GM19035 (cell line): ENCODE measurements around the gene TAB2.

Source experiments
- ATAC-seq: cut with Tn5 transposase; IDR thresholded peaks from one replicate; pipeline ENCODE4 v1.9.1; 2021; ENCODE audit not compliant: unreplicated experiment

The TAB2 gene

GRCh38 chr6:149364557-149364956 is 47.0 kb downstream of the TAB2 start:
- ATAC-seq, result no peak

GRCh38 chr6:149365197-149365596 is 47.7 kb downstream of the TAB2 start:
- no peak for ATAC-seq

GRCh38 chr6:149366267-149366921 is 48.9 kb downstream of the TAB2 start:
- ATAC-seq, result no peak

- ATAC-seq, result peak; percentile 60
Observed at GRCh38 chr6:149368065-149368464, 50.6 kb downstream of the TAB2 start.

- ATAC-seq, result no peak
Observed at GRCh38 chr6:149371154-149371553, 53.6 kb downstream of the TAB2 start.

GRCh38 chr6:149372062-149372461 is 54.5 kb downstream of the TAB2 start:
- no peak for ATAC-seq

GRCh38 chr6:149373511-149373910 is 56.0 kb downstream of the TAB2 start:
- ATAC-seq, result no peak

GRCh38 chr6:149379977-149380376 is 62.5 kb downstream of the TAB2 start:
- no peak for ATAC-seq

- no peak for ATAC-seq
Observed at GRCh38 chr6:149380523-149380922, 63.0 kb downstream of the TAB2 start.

- no peak for ATAC-seq
Observed at GRCh38 chr6:149383371-149383770, 65.9 kb downstream of the TAB2 start.

- no peak for ATAC-seq
Observed at GRCh38 chr6:149384464-149384863, 67.0 kb downstream of the TAB2 start.

- ATAC-seq, result no peak
Observed at GRCh38 chr6:149385998-149386646, 68.6 kb downstream of the TAB2 start.

GRCh38 chr6:149387779-149388512 is 70.4 kb downstream of the TAB2 start:
- ATAC-seq, result no peak

- ATAC-seq, result no peak
Observed at GRCh38 chr6:149389509-149390297, 72.2 kb downstream of the TAB2 start.

- no peak for ATAC-seq
Observed at GRCh38 chr6:149392093-149392492, 74.6 kb downstream of the TAB2 start.

- ATAC-seq, result no peak
Observed at GRCh38 chr6:149392535-149392934, 75.0 kb downstream of the TAB2 start.

GRCh38 chr6:149393002-149393679 is 75.6 kb downstream of the TAB2 start:
- no peak for ATAC-seq

- ATAC-seq, result no peak
Observed at GRCh38 chr6:149395185-149395584, 77.7 kb downstream of the TAB2 start.

GRCh38 chr6:149397384-149397783 is 79.9 kb downstream of the TAB2 start:
- ATAC-seq, result no peak

- ATAC-seq, result no peak
Observed at GRCh38 chr6:149400050-149400449, 82.5 kb downstream of the TAB2 start, which contains the start of gene SUMO4. Gene SUMO4, plus strand, starts transcription at chr6:149400262. Its CDS starts 130 bp downstream, at chr6:149400392.

- no peak for ATAC-seq
Observed at GRCh38 chr6:149403534-149403933, 86.0 kb downstream of the TAB2 start.
